ENCODE data around the gene ROBO3.

ROBO3 gene

DNA sequence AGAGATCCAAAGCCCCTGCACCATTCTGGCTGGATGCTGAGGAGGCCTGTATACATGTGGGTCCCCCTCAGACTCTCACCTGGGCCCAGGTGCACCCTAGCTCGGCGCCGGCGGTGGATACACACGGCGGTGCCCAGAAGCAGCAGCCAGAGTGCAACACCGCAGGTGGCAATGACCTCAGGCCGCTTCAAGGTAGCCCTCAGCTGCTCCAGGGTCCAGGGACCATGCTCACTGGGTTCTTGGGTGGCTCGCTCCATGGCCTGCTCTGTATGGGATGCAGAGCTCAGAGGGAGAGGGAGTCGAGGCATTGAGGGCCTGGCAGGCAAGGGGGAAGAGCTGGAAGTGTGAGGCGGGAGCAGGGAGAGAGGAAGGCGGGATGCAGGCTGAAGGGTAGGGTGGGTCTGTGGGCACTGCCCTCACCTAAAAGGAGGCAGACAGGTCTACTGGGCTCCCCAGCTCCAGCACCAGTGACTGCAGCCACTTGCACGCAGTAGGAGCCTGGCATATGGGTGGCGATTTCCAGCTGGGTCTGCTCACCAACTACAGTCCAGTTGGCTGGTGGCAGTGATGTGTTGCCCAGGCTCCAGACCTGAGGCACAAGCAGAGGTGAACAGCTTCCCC, 28.7 kb downstream of the ROBO3 start:
- no peak for DNase-seq

DNA sequence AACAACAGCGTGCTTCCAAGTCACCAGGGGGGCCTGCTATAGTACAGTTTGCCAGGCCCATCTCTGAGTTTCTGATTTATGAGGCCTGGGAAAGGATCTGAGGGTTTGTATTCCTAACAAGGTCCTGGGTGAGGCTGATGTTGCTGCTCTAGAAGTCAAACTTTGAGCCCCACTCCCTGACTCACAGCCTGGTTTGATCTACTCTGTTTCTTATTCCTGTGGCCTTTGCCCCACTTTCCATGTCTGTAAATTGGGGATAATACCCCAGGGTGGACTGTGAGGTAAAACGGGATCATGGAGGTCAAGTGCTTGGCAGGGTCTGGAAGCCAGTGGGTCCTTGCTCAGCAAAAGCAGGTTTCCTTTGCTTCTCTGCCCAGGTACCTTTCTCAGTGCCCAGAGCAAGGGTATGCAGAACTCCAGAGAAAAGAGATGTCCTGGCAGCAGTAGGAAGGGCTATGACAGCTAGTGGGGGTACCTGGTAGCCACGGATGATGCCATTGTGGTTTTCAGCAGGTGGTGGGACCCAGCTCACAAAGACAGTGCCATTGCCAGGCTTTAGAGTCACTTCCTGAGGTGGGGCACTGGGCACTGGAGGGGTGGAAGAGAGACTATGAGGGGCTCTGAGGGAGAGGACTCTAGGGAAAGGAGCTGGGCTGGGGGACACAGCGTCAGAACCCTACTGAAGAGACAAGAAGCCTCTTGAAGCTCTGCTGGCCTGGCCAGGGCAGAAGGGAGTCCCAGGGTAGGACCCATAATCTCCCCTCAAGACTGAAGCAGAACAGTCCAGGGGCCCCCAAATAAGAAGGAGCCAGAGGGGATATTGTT, 29.6 kb downstream of the ROBO3 start:
- no peak for DNase-seq

DNA sequence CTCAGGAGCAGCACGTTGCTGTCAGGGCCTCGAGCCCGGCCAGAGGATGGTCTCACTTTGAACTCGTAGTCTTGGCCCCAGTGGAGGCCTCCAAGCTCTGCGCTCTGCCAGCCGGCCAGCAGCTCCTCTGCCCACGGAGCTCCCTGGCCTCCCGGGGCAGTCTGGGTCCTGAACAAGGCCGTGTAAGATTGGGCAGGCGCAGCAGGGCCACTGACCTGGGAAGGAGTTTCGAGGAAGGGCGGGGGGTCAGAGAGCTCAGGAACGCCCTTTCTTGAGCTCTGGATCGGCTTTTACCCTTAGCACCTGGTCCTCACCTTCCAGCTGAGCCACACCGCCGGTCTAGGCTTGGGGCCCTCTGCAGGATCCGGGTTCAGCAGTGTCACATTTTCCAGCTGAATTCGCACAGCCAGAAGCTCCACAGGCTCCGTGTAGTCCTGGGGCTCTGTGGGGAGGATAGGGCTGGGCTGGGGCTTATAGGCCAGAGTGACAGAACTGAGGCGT, 30.3 kb downstream of the ROBO3 start:
- no peak for DNase-seq

DNA sequence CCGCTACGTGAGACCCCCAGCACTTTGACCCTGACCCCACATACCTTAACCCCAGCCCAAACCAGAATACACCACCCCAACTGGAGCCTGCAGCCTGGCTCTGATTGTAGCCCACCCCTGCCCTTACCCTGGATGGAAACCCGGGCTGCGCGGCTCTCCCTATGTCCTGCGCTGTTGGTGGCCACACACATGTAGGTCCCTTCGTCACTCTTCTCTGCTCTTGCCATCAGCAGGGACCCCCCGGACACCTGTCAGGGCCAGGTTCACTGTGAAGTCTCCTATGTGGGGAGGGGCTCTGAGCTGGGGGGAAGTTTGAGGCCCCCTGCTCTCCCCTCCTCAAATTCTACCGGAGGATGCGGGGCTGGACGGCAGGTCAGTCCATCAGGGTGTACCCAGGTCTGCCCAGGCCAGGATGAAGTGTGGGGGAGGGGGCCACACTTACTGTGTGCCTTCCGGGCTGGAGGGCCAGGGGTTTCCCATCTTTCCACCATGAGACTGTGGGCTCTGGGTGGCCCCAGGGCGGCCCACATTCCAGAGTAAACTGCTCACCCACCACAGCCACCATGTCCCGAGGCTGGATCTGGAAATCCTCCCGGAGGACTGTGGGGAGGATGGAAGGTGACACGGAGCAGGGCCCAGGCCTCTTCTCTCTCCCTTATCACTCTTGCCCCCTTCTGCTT, 31.0 kb downstream of the ROBO3 start:
- no peak for DNase-seq

GRCh38 chr11:124896821-124897391, 31.7 kb downstream of the ROBO3 start:
- DNase-seq: peak in 1 of 2 experiments; percentile 25

DNA sequence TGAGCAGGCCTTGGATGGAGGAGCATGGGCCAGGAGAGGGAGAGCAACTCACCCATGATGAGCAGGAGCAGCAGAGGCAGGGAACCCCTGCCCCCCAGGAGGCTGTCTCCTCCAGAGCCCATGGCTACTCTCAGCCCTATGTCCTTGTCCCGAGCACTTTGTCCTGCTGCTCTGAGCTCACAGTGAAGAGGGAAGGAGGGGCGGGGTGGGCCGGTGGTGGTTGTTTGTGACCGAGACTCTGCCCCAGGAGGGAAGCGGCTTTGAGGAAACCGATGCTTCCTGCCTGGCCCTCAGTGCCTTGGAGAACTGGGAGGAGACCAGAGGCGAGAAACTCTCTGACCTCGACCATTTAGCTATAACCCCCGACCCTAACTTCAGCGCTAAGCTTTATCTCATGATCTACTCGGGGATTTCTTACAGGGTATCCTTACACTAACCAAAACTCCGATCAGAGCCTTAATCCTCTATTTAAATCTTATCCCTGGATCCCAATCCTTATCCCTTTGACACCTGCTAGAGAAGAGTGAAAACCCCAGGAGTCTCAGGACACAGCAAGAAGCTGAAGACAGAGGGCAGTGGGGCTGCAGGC, 32.5 kb downstream of the ROBO3 start, which contains the start of gene ROBO4:
TSS of gene ROBO4 (minus strand) at position 192 of the 589 bp plus-strand sequence. CDS start at position 122, 70 bp downstream.
- no peak for DNase-seq

GRCh38 chr11:124898263-124898680, 33.0 kb downstream of the ROBO3 start:
- peak in 1 of 2 experiments; percentile 41 for DNase-seq

DNA sequence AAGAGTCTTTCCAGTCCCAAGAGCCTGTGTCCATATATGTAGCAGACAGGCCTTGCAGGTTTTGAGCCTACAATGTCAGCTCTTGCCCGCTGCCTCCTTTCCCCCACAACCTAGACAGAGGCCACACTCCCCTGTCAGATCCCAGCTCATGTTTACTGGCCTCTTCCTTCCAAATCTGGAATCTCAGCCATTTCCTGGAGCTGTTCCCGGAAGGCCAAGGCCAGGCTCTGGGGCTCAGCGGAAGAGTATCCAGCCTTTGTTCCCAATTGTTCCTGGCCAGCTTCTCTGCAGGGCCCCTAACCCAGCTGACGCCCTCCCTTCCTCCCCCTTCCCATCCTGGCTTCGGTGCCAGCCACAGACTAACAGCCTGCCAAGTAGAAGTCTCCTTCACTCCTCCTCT, 33.5 kb downstream of the ROBO3 start:
- DNase-seq: peak; percentile 38 to 83

DNA sequence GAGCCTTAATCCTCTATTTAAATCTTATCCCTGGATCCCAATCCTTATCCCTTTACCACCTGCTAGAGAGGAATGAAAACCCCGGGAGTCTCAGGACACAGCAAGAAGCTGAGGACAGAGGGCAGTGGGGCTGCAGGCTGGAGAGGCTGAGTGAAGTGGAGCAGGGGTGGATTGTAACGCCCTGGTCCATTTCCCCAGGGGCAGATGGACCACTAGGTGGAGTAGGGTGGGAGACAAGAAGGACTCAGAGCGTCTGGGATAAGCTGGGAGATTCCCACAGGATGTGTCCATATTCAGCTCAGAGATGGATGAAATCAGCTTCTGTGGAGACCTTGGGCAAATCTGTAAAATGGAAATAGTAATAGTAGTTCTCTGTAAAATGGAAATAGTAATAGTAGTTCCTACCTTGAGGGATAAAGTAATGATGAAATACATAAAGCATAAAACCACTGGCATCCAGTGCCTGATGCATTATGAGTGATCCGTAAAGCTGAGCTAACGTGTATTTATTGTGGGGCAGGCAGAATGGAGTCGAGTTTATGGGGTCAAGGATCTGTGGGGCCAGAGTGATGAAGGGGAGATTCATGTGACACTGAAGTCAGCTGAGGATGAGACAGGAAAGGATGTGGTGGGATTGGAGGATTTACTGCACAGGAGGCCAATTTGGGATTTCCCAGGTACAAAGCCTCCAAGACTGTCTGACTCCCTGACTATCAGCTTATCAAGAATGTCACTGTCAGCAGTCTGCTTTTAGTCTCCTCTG, 34.3 kb downstream of the ROBO3 start:
- DNase-seq: no peak

GRCh38 chr11:124900464-124900863, 35.2 kb downstream of the ROBO3 start:
- DNase-seq: no peak

- DNase-seq: no peak
Observed at GRCh38 chr11:124902616-124903015, 37.4 kb downstream of the ROBO3 start.

GRCh38 chr11:124915541-124916369, 50.5 kb downstream of the ROBO3 start:
- no peak for DNase-seq

GRCh38 chr11:124916370-124916710, 51.1 kb downstream of the ROBO3 start:
- DNase-seq: no peak

DNA sequence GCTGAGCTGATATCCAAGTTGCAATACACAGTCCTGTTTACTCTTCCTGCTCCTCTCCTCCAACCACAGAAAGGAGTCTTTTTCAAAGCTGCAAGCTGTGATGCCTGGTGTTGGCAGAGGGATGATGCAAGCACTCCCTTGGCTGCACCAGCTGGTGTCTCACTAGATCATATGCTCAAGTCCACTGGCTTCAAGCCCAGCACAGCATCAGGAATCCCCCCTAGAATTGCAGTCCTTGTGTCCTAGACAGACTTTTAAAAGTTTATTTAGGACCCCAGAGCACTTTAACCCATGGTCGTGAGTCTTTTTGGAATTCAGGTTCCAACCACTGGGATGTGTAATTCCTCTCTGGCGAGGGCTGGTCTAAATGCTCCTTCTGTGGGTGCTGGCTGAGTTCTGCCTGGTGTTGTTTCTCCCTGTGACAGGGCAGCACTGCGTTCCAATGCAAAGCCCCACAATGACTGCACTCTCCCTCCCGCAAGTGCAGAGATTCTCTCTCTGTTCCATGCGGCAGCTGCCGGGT, 51.9 kb downstream of the ROBO3 start:
- DNase-seq: peak; percentile 80 to 89

GRCh38 chr11:124918950-124919349, 53.7 kb downstream of the ROBO3 start, which contains the start of gene HEPN1:
TSS of gene HEPN1 (plus strand) at chr11:124919250.
- no peak for DNase-seq

- no peak for DNase-seq
Observed at GRCh38 chr11:124919898-124920297, 54.7 kb downstream of the ROBO3 start.

DNA sequence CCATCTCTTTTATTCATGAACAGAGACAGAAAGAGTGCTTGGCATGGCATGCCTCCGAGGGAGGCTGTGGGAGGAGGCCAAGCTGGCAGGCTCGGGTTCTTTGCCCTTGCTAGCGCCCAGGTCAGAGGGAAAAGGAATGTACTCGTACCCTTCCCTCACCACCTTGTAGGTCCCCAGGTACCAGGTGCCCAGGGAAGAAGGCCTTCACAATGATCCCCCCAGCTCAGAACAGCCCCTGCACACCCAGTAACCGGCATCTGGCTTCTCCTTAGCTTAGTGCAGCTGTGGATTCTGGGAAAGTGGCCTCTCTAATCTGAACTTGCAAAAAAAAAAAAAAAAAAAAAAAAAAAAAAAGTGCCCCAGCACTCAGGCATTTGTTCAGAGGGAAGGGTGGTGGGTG, 55.1 kb downstream of the ROBO3 start:
- DNase-seq: no peak

DNA sequence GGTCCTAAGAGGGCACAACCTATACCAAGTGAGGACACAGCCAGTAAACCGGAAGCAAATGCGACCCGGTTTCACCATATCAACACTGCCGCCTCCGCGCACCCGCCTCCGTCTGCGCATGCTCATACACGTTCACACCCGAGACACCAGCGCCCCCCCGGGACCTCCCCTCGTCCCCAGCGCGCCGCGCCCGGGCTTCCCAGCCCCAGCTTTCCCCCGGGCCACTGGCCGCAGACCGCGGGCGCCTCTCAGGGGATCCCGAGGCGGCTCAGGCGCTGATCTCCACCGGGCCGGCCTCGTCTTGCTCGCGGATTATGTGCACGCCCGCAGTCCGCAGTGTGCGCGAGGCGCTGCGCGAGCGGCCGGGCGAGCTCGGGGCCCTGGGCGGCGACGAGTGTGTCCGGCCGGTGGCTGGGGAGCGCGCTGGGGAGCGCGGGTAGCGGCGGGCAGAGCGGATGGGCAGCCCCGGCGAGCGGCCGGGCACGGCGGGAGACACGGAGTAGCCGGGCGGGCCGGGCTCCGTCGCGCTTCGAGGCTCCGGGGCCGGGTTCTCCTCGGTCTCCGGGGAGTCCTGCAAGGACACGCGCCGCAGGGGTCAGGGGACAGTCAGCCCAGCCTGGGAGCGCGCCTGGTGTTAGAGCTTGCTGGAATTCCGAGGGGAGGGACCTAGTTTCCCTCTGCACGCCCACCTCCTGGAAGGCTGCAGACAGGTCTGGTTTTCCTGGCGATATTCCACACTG, 55.8 kb downstream of the ROBO3 start:
- DNase-seq: peak in 1 of 2 experiments; percentile 65

- no peak for DNase-seq
Observed at GRCh38 chr11:124922831-124923230, 57.6 kb downstream of the ROBO3 start.

DNA sequence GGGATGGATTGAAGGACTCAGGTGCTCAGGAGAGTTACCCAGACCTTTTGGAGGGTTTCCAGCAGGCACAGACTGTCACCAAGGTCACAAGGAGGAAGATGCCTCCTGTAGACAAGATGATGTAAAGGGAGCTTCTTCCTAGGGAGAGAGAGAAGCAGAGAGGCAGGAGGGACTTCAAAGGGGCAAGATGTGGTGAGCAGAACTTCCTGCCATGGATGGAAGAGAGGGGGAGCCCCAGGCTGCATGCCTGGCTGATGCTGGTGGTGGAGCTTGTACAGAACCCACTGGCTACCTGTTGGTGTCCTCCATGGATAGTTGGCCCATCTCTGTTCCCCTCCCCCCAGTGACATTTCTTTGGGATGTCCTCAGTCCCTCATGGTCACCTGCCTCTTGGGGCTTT, 58.1 kb downstream of the ROBO3 start:
- DNase-seq: no peak

Measured in NCI-H446 (cell line).